ENCODE results near the gene CNPY4.
"Not testable (repeated sequence)": the region's sequence is repeated elsewhere in the genome, so short reads cannot be mapped to it uniquely, and the experiment has no call there.

CNPY4 gene

DNA sequence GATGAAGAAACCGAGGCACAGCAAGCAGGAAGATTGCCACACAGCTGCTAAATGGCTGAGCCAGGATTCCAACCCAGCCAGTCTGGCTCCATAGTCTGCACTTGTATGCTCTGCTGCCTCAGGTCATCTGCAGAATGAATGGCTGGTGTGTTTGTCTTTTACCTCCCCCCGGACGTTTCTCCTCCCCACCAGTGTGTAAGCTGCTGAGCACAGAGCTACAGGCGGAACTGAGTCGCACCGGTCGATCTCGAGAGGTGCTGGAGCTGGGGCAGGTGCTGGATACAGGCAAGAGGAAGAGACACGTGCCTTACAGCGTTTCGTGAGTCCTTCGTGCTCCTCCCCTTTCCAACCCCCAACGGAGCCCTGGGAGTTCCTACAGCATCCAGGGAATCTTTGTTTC is 2.6 kb downstream of the CNPY4 start:
- DNase-seq = no peak

DNA sequence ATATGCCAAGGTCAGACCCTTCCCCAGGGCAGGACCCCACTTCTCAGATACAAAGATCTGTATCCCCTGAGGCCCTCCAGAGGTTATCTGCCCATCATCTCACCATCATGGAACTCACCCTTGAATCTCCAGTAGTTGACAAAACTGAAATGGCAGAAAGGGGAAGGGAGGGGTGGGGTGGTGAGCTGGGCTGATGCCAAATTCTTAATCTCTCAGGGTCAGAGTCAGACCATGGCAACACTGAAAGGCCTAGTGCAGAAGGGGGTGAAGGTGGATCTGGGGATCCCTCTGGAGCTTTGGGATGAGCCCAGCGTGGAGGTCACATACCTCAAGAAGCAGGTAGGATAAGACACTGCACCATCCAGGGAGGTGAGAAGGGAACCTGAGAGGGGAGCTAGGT is 3.1 kb downstream of the CNPY4 start:
- no peak for DNase-seq

DNA sequence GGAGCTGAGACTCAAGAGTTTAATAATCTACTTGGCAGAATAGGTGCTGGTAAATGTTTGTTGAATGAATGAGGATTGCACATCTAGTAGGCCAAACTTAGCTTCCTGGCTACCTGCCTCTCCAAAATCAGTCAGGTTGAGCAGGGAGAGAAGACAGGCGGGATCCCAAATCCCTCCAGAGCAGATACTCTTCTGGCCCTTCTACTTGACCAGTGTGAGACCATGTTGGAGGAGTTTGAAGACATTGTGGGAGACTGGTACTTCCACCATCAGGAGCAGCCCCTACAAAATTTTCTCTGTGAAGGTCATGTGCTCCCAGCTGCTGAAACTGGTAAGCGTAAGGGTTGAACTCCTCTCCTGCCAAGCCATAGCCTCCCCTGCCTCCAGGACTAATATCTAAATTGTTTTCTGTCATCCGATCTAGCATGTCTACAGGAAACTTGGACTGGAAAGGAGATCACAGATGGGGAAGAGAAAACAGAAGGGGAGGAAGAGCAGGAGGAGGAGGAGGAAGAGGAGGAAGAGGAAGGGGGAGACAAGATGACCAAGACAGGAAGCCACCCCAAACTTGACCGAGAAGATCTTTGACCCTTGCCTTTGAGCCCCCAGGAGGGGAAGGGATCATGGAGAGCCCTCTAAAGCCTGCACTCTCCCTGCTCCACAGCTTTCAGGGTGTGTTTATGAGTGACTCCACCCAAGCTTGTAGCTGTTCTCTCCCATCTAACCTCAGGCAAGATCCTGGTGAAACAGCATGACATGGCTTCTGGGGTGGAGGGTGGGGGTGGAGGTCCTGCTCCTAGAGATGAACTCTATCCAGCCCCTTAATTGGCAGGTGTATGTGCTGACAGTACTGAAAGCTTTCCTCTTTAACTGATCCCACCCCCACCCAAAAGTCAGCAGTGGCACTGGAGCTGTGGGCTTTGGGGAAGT is 5.1 kb downstream of the CNPY4 start:
- no peak for DNase-seq

DNA sequence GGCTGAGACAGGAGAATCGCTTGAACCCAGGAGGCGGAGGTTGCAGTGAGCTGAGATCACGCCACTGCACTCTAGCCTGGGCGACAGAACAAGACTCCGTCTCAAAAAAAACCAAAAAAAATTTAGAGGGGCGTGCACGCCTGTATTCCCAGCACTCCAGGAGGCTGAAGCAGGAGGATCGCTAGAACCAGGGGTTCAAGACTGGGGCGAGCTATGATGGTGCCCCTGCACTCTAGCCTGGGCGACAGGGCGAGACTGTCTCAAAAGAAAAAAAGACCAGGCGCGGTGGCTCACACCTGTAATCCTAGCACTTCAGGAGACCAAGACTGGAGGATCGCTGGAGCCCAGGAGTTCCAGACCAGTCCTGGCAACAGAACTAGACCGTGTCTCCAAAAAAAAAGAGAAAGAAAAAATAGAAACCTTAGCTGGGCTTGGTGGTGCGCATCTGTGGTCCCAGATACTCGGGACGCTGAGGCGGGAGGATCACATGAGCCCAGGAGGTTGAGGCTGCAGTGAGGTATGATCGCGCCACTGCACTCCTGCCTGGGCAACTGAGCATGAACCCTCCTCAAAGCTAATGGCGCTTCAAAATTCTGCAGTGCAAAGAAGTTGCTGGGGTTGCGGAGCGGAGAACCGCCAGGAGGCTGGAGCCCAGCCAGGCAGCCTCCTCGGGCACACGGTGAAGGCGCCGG is 7.0 kb downstream of the CNPY4 start:
- no peak for DNase-seq

DNA sequence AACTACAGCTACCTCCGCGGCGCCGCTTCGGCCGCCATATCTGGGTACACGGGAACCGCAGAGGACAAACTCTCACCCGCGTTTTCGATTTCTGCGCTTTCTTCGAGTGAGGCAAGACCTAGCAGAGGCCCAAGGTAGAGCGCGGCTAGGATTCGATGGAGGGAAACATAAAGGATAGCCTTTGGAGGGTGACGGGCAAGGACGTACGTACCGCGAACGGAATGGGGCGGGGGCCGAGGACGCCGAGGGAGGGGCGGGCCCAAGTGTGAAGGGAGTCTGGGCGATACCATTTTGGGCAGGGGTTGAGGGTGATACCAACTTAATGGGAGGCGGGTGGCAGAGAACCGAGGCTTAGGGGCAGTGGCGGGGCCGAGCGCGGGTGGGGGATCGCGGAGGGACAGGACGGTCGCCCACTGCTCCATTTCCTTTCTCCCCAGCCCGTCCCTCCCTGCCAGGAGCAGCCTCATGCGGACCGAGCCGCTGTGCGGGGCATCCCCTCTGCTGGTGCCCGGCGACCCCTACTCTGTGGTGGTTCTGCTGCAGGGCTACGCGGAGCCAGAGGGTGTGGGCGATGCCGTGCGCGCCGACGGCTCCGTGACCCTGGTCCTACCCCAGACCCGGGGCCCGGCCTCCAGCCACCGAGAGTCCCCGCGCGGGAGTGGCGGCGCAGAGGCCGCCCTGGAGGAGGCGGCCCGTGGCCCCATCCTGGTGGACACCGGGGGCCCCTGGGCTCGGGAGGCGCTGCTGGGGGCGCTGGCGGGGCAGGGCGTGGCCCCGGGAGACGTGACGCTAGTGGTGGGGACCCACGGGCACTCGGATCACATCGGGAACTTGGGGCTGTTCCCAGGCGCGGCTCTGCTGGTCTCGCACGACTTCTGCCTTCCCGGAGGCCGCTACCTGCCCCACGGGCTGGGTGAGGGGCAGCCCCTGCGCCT is 7.8 kb downstream of the CNPY4 start, which contains the start of gene MBLAC1:
Gene MBLAC1, plus strand, starts transcription at position 37 of the 935 bp plus-strand sequence. Its CDS starts 429 bp downstream, at position 466.
- peak; percentile 65 for DNase-seq

DNA sequence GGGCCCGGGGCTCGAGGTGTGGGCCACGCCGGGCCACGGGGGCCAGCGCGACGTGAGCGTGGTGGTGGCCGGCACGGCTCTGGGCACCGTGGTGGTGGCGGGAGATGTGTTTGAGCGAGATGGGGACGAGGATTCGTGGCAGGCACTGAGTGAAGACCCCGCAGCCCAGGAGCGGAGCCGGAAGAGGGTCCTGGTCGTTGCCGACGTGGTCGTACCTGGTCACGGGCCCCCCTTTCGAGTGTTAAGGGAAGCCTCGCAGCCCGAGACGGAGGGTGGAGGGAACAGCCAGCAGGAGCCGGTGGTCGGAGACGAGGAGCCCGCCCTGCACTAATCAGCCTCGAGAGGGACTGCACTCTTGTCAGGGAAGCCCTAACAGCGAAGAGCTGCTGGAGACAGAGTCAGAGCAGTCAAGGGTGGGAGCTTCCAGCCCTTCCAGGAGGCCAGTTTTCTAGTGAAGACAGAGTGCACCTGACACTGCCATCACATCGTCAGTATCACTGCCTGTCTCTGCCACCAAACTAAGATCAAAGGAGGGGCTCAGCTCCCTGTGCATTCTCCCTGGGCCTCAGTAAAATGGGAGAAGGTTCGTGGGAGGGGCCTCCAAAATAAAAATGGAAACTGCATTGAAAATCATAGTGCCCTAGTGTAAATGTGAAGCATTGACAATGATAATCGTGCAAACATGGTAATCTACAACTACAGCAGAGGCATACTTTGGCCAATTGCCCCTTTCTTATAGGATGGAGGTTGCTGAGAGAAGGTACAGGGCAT is 8.6 kb downstream of the CNPY4 start:
- DNase-seq = no peak

DNA sequence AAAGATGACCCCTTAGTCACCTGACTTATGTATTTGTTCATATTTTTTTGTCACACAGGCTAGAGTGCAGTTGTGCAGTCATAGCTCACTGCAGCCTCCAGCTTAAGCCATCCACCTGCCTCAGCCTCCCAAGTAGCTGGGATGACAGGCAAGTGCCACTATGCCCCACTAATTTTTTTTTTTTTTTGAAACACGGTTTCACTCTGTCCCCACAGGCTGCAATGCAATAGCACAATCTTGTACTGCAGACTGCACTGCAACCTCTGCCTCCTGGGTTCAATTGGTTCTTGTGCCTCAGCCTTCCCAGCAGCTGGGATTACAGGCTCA is 9.2 kb downstream of the CNPY4 start:
- no peak for DNase-seq

DNA sequence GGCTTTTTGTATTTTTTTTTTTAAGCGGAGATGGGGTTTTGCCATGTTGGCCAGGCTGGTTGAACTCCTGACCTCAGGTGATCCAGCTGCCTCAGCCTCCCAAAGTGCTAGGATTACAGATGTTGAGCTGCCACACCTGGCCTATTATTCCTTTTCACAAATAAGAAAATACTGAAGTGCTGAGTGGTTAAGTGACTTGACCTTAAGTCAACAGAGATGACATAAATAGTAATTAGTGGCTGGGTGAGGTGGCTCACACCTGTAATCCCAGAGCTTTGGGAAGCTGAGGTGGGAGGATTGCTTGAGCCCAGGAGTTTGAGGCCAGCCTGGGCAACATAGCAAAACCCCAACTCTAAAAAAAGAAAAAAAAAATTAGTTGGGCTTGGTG is 10.8 kb downstream of the CNPY4 start:
- DNase-seq = not testable (repeated sequence)

DNA sequence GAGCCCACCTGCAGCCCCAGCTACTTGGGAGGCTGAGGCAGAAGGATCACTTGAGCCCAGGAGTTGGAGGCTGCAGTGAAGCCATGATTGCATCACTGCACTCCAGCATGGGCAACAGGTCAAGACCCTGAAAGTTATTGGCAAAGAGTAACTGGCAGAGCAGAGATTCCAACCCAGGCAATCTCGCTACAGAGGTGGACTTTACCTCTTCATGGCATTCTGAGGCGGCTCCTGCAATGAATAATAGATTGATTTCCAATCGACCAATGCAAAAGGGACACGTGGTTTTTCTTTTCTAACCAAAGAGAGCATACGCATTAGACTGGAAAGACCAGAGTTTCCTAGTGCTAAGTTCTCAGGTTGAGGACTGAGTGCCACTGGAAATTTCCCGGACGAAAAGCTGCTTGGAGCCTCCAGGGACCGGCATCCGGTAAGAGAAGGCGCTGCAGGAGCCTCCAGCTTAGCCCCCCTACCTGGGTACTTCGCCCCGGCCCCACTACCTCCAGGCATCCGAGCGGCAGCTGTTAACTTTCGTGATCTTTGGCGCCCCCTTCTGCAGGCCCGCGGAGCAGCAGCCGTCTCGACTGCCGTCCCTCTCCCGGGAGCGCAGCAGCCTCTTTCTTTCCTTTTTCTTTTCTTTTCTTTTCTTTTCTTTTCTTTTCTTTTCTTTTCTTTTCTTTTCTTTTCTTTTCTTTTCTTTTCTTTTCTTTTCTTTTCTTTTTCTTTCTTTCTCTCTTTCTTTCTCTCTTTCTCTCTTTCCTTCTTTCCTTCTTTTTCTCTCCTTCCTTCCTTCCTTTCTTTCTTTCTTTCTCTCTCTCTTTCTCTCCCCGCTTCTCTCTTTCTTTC is 11.4 kb downstream of the CNPY4 start:
- DNase-seq = peak; percentile 70

DNA sequence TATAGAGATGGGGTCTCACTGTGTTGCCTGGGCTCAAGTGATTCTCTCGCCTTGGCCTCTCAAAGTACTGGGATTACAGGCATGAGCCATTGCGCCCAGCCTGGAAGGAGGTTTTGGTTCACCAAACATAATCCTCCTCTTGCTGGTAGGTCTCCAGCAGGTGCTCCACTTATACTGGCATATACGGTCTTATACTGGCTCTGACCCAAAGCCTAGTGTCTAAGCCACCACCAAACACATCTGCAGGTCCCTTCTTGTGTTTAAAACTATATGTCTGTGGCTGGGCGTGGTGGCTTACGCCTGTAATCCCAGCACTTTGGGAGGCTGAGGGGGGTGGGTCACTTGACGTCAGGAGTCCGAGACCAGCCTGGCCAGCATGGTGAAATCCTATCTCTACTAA is 12.7 kb downstream of the CNPY4 start:
- DNase-seq = no peak

DNA sequence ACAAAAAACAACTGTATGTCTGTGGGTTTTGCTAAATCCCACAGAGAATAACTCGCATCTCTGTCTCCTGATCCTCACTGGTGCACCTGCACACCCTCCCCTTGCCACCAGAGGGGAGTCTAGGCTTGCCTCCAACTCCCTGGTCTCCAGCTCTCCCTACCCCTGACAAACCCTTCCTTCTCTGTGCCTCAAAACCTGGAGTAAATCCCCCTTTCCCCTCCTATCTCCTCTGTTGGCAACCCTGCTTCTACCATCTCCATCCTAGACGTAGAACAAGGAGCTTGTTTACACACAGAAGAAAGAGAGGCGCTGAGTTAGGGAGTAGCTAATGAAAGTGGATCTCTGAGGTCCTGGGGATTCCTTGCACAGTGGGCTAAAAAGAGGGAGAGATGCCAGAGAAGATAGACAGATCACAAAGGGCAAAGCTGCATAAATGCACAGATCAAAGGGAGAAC is 13.3 kb downstream of the CNPY4 start:
- DNase-seq = no peak

DNA sequence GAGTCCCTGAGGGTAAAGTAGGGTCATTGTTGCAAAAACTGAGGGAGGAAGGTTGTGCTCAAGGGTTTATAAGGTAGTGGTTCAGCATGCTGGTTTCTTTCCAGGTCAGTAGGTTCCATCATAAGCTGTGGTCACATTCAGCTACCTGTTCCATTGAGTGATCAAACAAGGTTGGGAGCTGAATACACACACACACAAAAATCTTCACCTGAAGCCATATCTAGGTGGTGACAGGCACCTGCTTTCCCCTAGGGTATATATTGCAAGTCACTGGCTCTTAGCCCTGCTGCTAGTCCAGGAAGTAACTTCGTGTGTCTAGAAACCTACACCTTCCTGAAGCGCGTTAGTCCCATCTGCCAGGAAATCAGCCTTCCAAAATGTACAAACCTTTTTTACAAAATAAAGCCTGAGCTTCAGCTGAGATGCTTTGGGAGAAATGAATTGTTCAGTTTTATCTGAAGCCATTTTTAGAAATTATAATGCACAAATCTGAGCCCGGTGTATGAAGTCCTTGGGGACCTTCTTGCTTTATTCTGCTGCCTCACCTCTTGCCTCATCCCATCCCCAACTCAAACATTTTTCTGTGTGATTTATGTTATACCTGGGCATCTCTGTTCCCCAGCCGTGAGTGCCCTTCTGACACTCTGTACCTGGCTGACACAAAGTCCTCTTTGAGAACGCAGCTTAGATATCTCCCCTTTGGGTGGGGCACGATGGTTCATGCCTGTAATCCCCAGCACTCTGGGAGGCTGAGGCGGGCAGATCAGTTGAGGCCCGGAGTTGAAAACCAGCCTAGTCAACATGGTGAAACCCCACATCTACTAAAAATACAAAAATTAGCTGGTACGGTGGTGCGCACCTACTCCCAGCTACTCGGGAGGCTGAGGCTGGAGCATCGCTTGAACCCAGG is 18.7 kb downstream of the CNPY4 start:
- no peak for DNase-seq

DNA sequence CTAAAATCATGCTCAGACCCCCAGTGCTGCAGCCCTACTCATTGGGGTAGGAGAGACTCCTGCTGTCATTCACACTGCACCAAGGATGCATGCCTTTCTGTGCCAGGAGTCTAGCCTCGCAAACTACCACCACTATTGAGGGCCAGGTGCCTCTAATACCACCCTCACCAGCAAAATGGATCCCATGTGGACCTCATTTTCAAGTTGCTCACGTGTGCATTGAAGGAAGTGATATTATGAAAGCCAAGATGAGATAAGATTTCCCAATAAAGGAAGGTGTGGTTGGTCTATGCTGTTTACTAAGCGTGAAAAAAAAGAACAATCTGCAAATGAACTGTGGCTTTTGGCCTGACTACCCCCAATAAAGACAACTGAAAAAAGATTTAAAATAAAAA is 22.1 kb downstream of the CNPY4 start:
- no peak for DNase-seq

DNA sequence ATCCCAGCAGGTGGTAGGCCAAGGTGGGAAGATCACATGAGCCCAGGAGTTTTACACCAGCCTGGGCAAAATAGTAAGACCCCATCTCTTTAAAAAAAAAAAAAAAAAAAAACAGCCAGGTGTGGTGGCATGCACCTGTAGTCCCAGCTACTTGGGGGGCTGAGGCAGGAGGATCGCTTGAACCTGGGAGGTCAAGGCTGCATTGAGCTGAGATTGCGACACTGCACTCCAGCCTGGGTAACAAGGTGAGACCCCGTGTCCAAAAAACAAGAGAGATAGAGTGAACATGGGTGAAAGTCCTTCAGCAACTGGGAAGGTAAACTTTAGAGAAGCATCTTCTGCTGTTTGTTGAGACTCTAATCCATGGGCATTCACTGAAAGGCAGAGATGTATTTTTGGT is 23.0 kb downstream of the CNPY4 start:
- DNase-seq = no peak

DNA sequence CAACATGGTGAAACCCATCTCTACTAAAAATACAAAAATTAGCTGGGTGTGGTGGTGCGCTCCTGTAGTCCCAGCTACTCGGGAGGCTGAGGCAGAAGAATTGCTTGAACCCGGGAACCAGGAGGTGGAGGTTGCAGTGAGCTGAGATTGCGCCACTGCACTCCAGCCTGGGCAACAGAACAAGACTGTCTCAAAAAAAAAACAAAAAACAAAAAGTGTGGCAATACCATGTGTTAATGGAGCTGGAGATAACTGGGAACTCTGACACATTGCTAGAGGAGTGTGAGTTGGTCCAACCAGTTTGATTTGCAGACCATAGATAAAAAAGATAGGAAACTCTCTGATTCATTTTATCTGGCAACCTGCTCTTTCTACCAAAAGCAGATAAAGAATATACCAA is 26.9 kb downstream of the CNPY4 start:
- not testable (repeated sequence) for DNase-seq

DNA sequence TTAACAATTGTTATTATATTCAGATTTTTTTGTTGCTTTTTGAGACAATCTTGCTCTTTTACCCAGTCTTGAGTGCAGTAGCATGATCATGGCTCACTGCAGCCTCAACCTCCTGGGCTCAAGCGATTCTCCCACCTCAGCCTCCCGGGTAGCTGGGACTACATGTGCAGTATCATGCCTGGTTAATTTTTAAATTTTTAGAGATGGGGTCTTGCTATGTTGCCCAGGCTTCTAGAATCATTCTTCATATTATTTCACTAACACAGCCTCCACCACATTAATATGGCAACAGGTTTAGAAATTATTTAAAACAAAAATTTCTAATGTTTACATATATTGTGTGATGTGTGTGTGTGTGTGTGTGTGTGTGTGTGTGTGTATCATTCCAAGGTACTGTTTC is 27.8 kb downstream of the CNPY4 start:
- DNase-seq = no peak

DNA sequence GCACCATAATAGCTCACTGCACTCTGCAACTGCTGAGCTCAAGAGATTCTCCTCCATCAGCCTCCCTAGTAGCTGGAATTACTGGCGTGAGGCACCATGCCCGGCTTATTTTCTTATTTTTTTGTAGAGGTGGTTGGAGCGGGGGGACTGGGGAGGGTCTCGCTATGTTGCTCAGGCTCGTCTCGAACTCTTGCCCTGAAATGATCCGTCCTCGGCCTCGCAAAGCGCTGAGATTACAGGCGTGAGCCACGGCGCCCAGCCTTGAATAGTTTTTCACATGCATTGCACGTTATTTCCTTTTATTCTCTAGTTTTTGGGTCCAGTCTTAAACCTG is 28.8 kb downstream of the CNPY4 start:
- DNase-seq = no peak

DNA sequence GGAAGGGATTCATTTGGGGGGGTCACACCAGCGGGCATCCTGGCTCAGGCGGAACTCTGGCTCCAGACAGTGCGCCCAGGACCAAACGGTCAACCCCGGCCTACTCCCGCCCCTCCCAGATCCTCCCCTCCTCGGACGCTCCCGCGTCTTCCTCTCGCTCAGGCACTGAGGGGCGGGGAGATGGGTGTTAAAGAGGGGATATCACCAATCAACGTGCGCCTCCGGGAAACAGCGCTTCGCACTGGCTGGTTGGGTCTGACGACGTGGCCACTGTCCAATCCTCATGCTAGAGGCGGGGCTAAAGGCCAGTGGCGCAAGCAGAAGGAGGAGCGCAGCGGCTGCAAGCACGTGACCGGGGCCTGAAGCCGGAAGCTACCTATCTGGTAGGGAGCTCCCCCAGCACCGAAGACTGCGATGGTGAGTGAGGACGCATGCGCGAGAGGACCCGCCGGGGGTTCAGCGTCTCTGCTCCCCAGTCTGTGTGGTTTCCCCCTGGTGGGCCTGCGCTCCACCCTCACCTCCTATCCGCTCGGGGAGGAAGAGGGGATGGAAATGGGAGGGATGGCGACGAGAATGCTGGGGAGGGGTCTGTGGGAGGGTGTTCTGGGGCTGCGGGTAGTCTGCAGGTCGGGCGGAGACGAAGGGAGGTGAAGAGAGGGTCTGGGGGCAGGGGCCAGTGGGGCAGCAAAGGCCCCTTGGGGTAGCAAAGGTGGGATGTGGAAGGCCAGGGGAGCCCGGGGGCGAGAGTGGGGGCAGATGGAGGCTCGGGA is 29.3 kb downstream of the CNPY4 start, which contains the start of gene LAMTOR4:
Gene LAMTOR4, plus strand, starts transcription at position 360 of the 770 bp plus-strand sequence. Its CDS starts 55 bp downstream, at position 415.
- DNase-seq = peak; percentile 86

DNA sequence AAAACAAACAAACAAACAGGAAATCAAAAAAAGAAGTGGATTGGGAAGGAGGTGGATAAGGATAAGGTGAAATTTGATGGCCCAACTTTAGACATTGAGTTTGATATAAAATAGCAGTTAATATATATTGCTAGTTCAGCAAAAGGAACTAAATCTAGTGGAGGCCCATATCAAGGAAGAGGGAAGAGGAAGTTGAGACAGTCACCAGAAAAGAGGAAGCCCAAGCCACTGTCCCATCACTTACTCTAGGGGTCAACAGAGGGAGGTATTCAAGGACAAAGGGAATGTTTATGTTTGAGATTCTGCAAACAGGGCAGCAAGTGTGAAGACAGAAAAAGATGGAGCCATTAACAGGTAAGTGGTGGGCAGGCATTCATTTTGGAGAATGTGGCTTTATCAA is 33.0 kb downstream of the CNPY4 start:
- no peak for DNase-seq

Data from 8988T (cell line).